Astrocyte (in vitro differentiated cells and primary cell): ENCODE measurements around the gene GRB7.

Experiments
- CTCF ChIP-seq: IDR thresholded peaks from 2 replicates; pipeline ENCODE4 v1.5.1; 2011; ENCODE audit warnings: low read depth, mild to moderate bottlenecking, inconsistent platforms, low read length, moderate library complexity; ENCODE audit not compliant: insufficient read depth
- EZH2 ChIP-seq: IDR thresholded peaks from 2 replicates; pipeline ENCODE4 v1.6.1; 2012; ENCODE audit warnings: mild to moderate bottlenecking, low read length, inconsistent platforms; ENCODE audit not compliant: insufficient read depth

DNA sequence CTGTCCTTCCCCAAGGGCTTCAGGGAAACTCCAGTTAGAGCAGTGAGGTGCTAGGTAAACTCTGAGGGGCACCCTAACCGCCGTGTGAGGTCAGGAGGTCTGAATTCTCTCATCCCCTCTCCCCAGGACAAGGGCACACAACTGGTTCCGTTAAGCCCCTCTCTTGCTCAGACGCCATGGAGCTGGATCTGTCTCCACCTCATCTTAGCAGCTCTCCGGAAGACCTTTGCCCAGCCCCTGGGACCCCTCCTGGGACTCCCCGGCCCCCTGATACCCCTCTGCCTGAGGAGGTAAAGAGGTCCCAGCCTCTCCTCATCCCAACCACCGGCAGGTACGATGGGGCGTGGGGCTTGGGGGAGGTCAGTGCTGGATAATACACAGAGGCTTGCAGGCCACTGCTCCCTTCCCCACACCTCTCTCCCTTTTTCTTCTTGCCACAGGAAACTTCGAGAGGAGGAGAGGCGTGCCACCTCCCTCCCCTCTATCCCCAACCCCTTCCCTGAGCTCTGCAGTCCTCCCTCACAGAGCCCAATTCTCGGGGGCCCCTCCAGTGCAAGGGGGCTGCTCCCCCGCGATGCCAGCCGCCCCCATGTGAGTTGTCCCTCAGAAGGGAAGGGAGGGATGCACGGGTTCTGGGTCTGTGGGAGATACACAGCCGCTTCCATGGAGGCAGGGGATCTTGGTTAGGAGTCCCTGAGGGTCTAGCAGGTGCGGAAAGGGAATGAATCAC lies 4.6 kb downstream of the GRB7 start:
- TF ChIP-seq CTCF (no peak), EZH2 (no peak)
